Thymus (tissue), 11 donors: Measurements from ENCODE around the gene CELF2. TPM values are rescaled to one million over a fixed set of nuclear protein-coding genes. Genes with fewer than 3 reads are reported as not detected.

Source experiments
- DNase-seq, 9 donors: peaks; one replicate each; pipeline ENCODE4 v3.0.0-alpha.2; 2013; ENCODE audit warnings: low spot score in 9 of 9, low read depth in 6 of 9, missing footprints in 1 of 9
- H3K27ac ChIP-seq, 2 donors: one replicate each; pipeline ENCODE4 v1.5.1; 2013; ENCODE audit warnings: control low read depth in 1 of 2, low read depth in 1 of 2, low read length in 1 of 2, mild to moderate bottlenecking in 1 of 2, moderate library complexity in 1 of 2
- H3K27me3 ChIP-seq, 2 donors: one replicate each; pipeline ENCODE4 v1.5.1; 2013; ENCODE audit warnings: low read length in 1 of 2; ENCODE audit not compliant: control insufficient read depth in 2 of 2, insufficient read depth in 1 of 2
- H3K36me3 ChIP-seq, 2 donors: one replicate each; pipeline ENCODE4 v1.5.1; 2013; ENCODE audit warnings: low read length in 1 of 2, mild to moderate bottlenecking in 1 of 2, moderate library complexity in 1 of 2; ENCODE audit not compliant: control insufficient read depth in 2 of 2, insufficient read depth in 2 of 2
- H3K4me1 ChIP-seq, 2 donors: one replicate each; pipeline ENCODE4 v1.5.1; 2013; ENCODE audit warnings: low read length in 2 of 2; ENCODE audit not compliant: control insufficient read depth in 2 of 2, insufficient read depth in 2 of 2
- H3K4me3 ChIP-seq, 2 donors: one replicate each; pipeline ENCODE4 v1.5.1; 2013; ENCODE audit warnings: low read length in 2 of 2, control low read depth in 1 of 2, mild to moderate bottlenecking in 1 of 2
- H3K9me3 ChIP-seq, 2 donors: one replicate each; pipeline ENCODE4 v1.5.1; 2013; ENCODE audit warnings: low read length in 1 of 2, mild to moderate bottlenecking in 1 of 2; ENCODE audit not compliant: control insufficient read depth in 2 of 2, insufficient read depth in 1 of 2
- WGBS: extraction: QIAGEN DNeasy Blood & Tissue Kit; methylation state at CpG from one replicate; pipeline ENCODE4 v1.1.7; 2013; 5-methylcytosine and 5-hydroxymethylcytosine counted together
- polyA plus RNA-seq: library from polyadenylated mRNA; stranded (reverse); fragments of 200-250 nt; gene quantifications from one replicate; pipeline ENCODE4 v1.2.3, GENCODE V29; 2013
- total RNA-seq: library from RNA; stranded (reverse); fragments of 120-200 nt; gene quantifications from one replicate; pipeline ENCODE4 v1.2.4, GENCODE V29; 2013
- donor health status: healthy.

The CELF2 gene
- total and polyA plus RNA-seq, 2 donors = 42.4 to 48.1 TPM

GRCh38 chr10:11144626-11145494 is 127.2 kb downstream of the CELF2 start:
- peak overlapping the region; percentile 94 to 97 for H3K27ac ChIP-seq
- peak overlapping the region; percentile 12 to 44 for H3K4me3 ChIP-seq
- peaks cover 51 to 71% of the 10 kb centered on the region in 2 donors for H3K4me1 ChIP-seq
- no peak for DNase-seq
- no peaks in the 10 kb centered on the region for H3K9me3 ChIP-seq
- WGBS = 64% methylated on average over 11 of the region's 11 CpGs
- no peaks in the 10 kb centered on the region for H3K27me3 ChIP-seq
- H3K36me3 ChIP-seq = no peaks in the 10 kb centered on the region

- DNase-seq = peak in 6 of 9 donors; percentile 68 to 93 (median 82)
- no peaks in the 10 kb centered on the region for H3K9me3 ChIP-seq
- peak overlapping the region; percentile 12 to 44 for H3K4me3 ChIP-seq
- WGBS = 6% methylated on average over 3 of the region's 3 CpGs
- H3K36me3 ChIP-seq = no peaks in the 10 kb centered on the region
- H3K27ac ChIP-seq = peak overlapping the region; percentile 94 to 97
- no peaks in the 10 kb centered on the region for H3K27me3 ChIP-seq
- peaks cover 51 to 75% of the 10 kb centered on the region in 2 donors for H3K4me1 ChIP-seq
Measured at GRCh38 chr10:11145495-11145855, 127.8 kb downstream of the CELF2 start.

GRCh38 chr10:11146402-11147171 is 128.9 kb downstream of the CELF2 start:
- Histone ChIP-seq H3K36me3 (no peaks in the 10 kb centered on the region), H3K4me3 (no peak overlapping the region), H3K27ac (peak overlapping the region; percentile 86 to 94), H3K9me3 (no peaks in the 10 kb centered on the region), H3K4me1 (peaks cover 54 to 75% of the 10 kb centered on the region in 2 donors), H3K27me3 (no peaks in the 10 kb centered on the region)
- no peak for DNase-seq
- 68% methylated on average over 6 of the region's 6 CpGs for WGBS

GRCh38 chr10:11147722-11148121 is 130.1 kb downstream of the CELF2 start:
- peak overlapping the region; percentile 87 to 94 for H3K27ac ChIP-seq
- no peaks in the 10 kb centered on the region for H3K36me3 ChIP-seq
- DNase-seq = peak in 2 of 9 donors; percentile 44 to 67
- H3K9me3 ChIP-seq = no peaks in the 10 kb centered on the region
- 9% methylated on average over 9 of the region's 9 CpGs for WGBS
- peaks cover 63 to 83% of the 10 kb centered on the region in 2 donors for H3K4me1 ChIP-seq
- no peaks in the 10 kb centered on the region for H3K27me3 ChIP-seq
- H3K4me3 ChIP-seq = peak overlapping the region in 1 of 2 donors; percentile 0

- Histone ChIP-seq H3K36me3 (no peaks in the 10 kb centered on the region), H3K27me3 (no peaks in the 10 kb centered on the region), H3K4me3 (no peak overlapping the region), H3K9me3 (no peaks in the 10 kb centered on the region), H3K27ac (peak overlapping the region; percentile 67 to 96), H3K4me1 (peaks cover 67 to 84% of the 10 kb centered on the region in 2 donors)
- DNase-seq = no peak
- 83% methylated on average over 10 of the region's 10 CpGs for WGBS
Measured at GRCh38 chr10:11148142-11149028, 130.7 kb downstream of the CELF2 start.

- H3K9me3 ChIP-seq = no peaks in the 10 kb centered on the region
- peaks cover 67 to 78% of the 10 kb centered on the region in 2 donors for H3K4me1 ChIP-seq
- WGBS = 88% methylated on average over 3 of the region's 3 CpGs
- DNase-seq = no peak
- H3K27ac ChIP-seq = peak overlapping the region; percentile 92 to 96
- no peaks in the 10 kb centered on the region for H3K27me3 ChIP-seq
- peak overlapping the region; percentile 3 to 27 for H3K4me3 ChIP-seq
- H3K36me3 ChIP-seq = no peaks in the 10 kb centered on the region
Measured at GRCh38 chr10:11149807-11150141, 132.1 kb downstream of the CELF2 start.

GRCh38 chr10:11150231-11150731 is 132.6 kb downstream of the CELF2 start:
- 12% methylated on average over 3 of the region's 3 CpGs for WGBS
- DNase-seq = peak in 5 of 9 donors; percentile 69 to 87 (median 71)
- Histone ChIP-seq H3K9me3 (no peaks in the 10 kb centered on the region), H3K27me3 (no peaks in the 10 kb centered on the region), H3K27ac (peak overlapping the region; percentile 94 to 96), H3K36me3 (no peaks in the 10 kb centered on the region), H3K4me1 (peaks cover 66 to 80% of the 10 kb centered on the region in 2 donors), H3K4me3 (peak overlapping the region; percentile 3 to 30)

- 94% methylated on average over 5 of the region's 5 CpGs for WGBS
- H3K27me3 ChIP-seq = no peaks in the 10 kb centered on the region
- H3K4me1 ChIP-seq = peaks cover 63 to 75% of the 10 kb centered on the region in 2 donors
- no peak for DNase-seq
- H3K9me3 ChIP-seq = no peaks in the 10 kb centered on the region
- peak overlapping the region; percentile 3 to 30 for H3K4me3 ChIP-seq
- no peaks in the 10 kb centered on the region for H3K36me3 ChIP-seq
- peak overlapping the region; percentile 94 to 96 for H3K27ac ChIP-seq
Measured at GRCh38 chr10:11150879-11151415, 133.3 kb downstream of the CELF2 start.
